ENCODE data around the gene PDCL2. TPM values are rescaled to one million over a fixed set of nuclear protein-coding genes. Genes with fewer than 3 reads are reported as not detected.

PDCL2 gene
- total RNA-seq, 1 donor from 2014 or later: not detected

DNA sequence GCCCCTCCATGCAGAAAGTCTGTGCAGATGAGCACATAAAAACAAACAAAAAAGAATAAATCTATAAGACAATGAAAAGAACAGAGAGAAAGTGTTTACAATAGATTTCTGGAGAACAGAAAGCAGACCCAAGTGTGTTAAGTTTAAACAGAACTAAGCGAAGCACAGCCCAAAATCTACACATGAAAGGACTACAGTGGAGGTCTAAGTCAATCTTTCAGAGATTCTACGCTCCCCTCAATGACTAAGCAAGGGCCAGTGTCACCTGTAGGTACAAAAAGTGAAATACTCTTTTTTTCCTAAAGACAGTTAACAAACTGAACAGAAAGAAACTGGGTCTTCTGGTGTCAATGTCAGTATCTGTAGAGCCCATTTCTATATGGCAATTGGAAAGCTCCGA is 63.6 kb downstream of the PDCL2 start:
- H3K4me3 ChIP-seq (ENCODE audit: low read depth, low read length): no peak overlapping the region
- TF ChIP-seq, protein P1, sequence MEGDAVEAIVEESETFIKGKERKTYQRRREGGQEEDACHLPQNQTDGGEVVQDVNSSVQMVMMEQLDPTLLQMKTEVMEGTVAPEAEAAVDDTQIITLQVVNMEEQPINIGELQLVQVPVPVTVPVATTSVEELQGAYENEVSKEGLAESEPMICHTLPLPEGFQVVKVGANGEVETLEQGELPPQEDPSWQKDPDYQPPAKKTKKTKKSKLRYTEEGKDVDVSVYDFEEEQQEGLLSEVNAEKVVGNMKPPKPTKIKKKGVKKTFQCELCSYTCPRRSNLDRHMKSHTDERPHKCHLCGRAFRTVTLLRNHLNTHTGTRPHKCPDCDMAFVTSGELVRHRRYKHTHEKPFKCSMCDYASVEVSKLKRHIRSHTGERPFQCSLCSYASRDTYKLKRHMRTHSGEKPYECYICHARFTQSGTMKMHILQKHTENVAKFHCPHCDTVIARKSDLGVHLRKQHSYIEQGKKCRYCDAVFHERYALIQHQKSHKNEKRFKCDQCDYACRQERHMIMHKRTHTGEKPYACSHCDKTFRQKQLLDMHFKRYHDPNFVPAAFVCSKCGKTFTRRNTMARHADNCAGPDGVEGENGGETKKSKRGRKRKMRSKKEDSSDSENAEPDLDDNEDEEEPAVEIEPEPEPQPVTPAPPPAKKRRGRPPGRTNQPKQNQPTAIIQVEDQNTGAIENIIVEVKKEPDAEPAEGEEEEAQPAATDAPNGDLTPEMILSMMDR (conservative IDR thresholded peaks at IDR 0.05; ENCODE audit: low read depth, low read length): no peak
- no peak for DNase-seq (ENCODE audit: low read depth)

- DNase-seq (ENCODE audit: low read depth): no peak
- TF ChIP-seq, protein P1 (conservative IDR thresholded peaks at IDR 0.05; ENCODE audit: low read depth, low read length): no peak
- H3K4me3 ChIP-seq (ENCODE audit: low read depth, low read length): no peak overlapping the region
These were observed 67.0 kb downstream of the PDCL2 start for GRCh38 chr4:55524844-55525571.

DNA sequence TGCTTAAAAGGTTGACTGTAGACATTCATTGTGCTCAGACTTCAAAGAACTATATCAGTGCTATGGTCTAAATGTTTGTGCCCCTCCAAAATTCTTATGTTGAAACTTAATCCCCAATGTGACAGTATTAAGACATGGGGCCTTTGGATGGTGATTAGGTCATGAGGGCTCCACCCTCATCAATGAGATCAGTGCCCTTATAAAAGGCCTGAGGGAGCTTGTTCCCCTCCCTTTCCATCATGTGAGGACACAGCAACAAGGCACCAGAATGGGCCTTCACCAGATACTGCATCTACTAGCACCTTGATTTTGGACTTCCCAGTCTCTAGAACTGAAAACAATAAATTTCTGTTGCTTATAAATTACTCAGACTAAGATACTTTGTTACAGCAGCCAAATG is 73.6 kb downstream of the PDCL2 start:
- no peak overlapping the region for H3K4me3 ChIP-seq (ENCODE audit: low read depth, low read length)
- TF ChIP-seq, protein P1 (conservative IDR thresholded peaks at IDR 0.05; ENCODE audit: low read depth, low read length): no peak
- DNase-seq (ENCODE audit: low read depth): no peak

DNA sequence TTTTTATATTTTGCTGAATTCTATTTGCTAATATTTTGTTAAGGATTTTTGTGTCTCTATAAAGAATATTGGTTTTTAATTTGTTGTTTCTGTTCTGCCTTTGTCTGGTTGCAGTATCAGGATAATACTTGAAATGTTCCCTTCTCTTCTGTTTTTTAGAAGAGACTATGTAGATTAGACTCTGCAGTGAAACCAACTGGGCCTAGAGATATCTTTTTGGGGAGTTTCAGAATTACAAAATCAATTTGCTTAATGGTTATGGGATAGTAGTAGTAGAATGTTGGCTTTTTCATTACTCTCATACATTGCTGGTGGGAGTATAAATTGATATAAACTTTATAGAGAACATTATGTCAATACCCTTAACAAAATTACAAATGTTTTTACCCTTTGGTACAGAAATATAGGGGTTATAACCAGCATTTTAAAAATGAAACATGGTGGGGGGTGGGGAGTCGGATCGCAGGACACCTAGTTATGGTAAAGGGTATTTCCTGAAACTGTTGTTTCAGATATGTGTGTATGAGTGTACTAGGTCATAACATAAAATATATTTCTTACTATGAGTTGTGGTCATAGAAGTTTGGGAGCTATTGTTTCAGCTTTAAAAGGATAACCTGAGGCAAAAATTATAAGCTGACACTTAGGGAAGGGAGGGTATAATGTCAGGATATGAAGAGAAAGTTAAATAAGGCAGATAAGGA is 74.4 kb downstream of the PDCL2 start:
- no peak overlapping the region for H3K4me3 ChIP-seq (ENCODE audit: low read depth, low read length)
- TF ChIP-seq, protein P1 (conservative IDR thresholded peaks at IDR 0.05; ENCODE audit: low read depth, low read length): no peak
- DNase-seq (ENCODE audit: low read depth): no peak

DNA sequence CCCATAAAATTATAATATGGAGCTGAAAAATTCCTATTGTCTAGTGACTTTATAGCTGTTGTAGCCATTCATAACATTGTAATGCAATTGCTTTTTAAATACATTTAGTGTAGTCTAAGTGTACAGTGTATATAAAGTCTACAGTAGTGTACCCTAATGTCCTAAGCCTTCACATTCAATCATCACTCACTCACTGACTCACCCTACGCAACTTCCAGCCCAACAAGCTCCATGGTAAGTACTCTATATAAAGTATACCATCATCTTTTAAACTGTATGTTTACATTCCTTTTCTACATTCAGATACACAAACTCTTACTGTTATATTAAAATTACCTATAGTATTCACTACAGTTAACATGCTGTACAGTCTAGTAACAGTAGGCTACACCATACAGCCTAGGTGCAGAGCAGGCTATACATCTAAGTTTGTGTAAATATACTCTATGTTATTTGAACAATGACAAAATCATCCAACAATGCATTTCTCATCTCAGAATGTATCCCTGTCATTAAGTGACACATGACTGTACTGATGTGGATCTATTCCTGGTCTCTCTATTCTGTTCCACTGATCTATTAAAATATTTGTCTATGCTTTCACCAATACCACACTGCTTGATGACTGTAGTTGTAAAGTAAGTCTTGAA is 79.0 kb downstream of the PDCL2 start:
- TF ChIP-seq, protein P1 (conservative IDR thresholded peaks at IDR 0.05; ENCODE audit: low read depth, low read length): no peak
- no peak for DNase-seq (ENCODE audit: low read depth)
- H3K4me3 ChIP-seq (ENCODE audit: low read depth, low read length): no peak overlapping the region

GRCh38 chr4:55512077-55512476 is 80.0 kb downstream of the PDCL2 start:
- H3K4me3 ChIP-seq (ENCODE audit: low read depth, low read length): no peak overlapping the region
- TF ChIP-seq, protein P1 (conservative IDR thresholded peaks at IDR 0.05; ENCODE audit: low read depth, low read length): no peak
- DNase-seq (ENCODE audit: low read depth): no peak
